KOPT-K1 (cell line): ENCODE results near the gene TMCO4.

Source experiments
- H3K27ac ChIP-seq: fragments of 200-600 bp; sonication (generic); 2 replicates; pipeline ENCODE4 v1.5.1; 2016; ENCODE audit warnings: antibody characterized with exemption, mild to moderate bottlenecking, low read depth, low read length; ENCODE audit not compliant: poor library complexity, severe bottlenecking
- H3K36me3 ChIP-seq: fragments of 200-600 bp; sonication (generic); 2 replicates; pipeline ENCODE4 v1.5.1; 2017; ENCODE audit warnings: antibody characterized with exemption, mild to moderate bottlenecking, low read length, moderate library complexity; ENCODE audit not compliant: insufficient read depth
- H3K9me3 ChIP-seq: fragments of 200-600 bp; sonication (generic); 2 replicates; pipeline ENCODE4 v1.5.1; 2017; ENCODE audit warnings: antibody characterized with exemption, low read length, mild to moderate bottlenecking; ENCODE audit not compliant: insufficient read depth, poor library complexity, severe bottlenecking

TMCO4 gene

DNA sequence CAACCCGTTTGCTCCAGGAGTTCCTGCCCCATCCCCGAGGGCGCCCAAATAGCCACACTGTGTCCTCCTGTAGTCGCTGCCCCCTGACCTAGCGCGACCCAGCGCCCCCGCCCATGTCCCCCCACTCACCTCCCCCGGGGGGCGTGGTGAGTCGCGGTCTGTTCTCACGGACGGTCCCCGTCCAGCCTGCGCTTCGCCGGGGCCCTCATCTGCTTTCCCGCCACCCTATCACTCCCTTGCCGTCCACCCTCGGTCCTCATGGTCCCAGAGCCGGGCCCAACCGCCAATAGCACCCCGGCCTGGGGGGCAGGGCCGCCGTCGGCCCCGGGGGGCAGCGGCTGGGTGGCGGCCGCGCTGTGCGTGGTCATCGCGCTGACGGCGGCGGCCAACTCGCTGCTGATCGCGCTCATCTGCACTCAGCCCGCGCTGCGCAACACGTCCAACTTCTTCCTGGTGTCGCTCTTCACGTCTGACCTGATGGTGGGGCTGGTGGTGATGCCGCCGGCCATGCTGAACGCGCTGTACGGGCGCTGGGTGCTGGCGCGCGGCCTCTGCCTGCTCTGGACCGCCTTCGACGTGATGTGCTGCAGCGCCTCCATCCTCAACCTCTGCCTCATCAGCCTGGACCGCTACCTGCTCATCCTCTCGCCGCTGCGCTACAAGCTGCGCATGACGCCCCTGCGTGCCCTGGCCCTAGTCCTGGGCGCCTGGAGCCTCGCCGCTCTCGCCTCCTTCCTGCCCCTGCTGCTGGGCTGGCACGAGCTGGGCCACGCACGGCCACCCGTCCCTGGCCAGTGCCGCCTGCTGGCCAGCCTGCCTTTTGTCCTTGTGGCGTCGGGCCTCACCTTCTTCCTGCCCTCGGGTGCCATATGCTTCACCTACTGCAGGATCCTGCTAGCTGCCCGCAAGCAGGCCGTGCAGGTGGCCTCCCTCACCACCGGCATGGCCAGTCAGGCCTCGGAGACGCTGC, 133.9 kb downstream of the TMCO4 start:
- Histone ChIP-seq H3K9me3 (no peaks in the 10 kb centered on the region), H3K36me3 (no peaks in the 10 kb centered on the region), H3K27ac (no peak overlapping the region)

DNA sequence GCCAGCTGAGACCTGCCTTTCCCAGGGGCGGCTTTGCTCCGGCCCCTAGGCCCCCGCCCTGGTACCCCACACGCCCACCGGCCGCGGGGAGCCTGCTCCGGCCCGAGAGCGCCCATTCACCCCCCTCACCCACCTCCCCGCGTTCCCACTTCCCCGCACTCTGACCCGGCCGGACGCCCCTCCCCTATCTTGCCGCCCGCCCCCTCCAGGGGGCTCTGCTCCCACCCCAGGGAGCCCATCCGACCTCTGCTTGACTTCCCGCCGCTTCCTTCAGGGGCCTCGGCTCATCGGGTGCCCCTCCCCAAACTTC, 134.6 kb downstream of the TMCO4 start:
- Histone ChIP-seq H3K9me3 (no peaks in the 10 kb centered on the region), H3K27ac (no peak overlapping the region), H3K36me3 (no peaks in the 10 kb centered on the region)

DNA sequence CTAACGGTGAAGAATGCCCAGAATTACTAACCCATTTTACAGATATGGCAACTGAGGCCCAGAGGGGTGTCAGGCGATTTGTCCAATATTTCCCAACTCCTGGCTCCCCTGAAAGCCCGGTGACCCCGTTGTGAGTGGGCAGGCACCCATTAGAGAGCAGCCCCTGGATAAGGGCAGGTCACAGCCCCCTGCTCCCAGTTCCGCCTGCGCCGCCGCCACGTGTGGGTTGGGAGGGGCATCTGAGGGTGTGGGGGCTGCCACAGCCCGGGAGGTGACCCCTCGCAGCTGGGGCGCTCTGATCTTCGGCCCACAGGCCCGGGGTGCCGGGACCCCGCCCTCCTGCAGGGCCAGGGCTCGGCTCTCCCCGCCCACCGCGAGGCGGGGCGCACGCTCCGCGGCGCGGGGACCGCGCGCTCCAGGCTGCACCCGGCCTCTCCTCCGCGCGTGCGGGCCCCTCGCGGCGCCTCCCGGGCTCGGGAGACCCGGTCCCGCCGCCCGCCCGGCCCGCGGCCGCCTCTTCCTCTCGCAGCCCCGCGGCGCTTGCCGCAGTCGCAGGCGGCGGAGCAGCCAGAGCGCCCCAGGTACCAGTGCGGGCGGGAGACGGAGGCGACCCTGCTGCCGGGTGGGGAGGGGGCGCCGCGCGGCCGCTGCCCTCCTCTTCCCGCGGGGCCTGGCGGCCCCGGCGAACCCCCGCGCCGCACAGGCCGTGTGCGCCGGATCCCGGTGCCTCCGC, 135.1 kb downstream of the TMCO4 start, which contains the start of gene HTR6:
HTR6 (plus strand) TSS at position 423 of the 733 bp plus-strand sequence. CDS start 879 bp downstream, outside the sequence.
- no peaks in the 10 kb centered on the region for H3K36me3 ChIP-seq
- no peak within 1 kb of the TSS for H3K27ac ChIP-seq
- no peaks in the 10 kb centered on the region for H3K9me3 ChIP-seq

DNA sequence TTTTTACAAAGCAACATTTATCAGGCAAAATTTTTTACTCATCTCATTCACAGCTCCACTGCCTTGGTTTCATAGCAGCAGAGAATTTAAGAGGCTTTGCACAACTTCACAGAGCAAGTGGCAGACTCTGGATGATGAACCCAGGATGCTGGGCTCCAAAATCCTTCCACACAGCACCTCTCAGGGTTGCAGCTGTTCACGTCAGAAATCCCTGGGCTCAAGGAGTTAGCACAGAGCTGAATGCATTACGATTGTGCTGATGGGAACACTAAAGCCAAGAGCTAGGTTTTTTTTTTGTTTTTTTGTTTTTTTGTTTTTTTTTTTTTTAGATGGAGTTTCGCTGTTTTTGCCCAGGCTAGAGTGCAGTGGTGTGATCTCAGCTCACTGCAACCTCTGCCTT, 137.4 kb downstream of the TMCO4 start:
- Histone ChIP-seq H3K36me3 (no peaks in the 10 kb centered on the region), H3K9me3 (no peaks in the 10 kb centered on the region), H3K27ac (no peak overlapping the region)

DNA sequence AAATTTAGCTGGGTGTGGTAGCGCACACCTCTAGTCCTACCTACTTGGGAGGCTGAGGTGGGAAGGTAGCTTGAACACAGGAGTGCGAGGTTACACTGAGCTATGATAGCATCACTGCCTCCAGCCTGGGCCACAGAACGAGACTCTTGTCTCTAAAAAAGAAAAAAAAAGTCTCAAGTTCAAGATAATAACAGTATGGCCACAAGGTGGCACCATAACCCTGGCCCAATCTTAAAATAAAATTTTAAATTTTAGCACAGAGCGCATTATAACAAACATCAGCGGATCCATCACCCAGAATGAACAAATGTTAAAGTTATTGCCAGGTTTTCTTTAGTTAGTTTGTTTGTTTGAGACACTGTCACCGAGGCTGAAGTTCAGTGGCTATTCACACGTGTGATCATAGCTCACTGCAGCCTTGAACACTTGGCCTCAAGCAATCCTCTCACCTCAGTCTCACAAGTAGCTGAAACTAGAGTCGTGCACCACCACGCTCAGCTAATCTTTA, 137.9 kb downstream of the TMCO4 start:
- no peak overlapping the region for H3K27ac ChIP-seq
- H3K36me3 ChIP-seq, result no peaks in the 10 kb centered on the region
- no peaks in the 10 kb centered on the region for H3K9me3 ChIP-seq

DNA sequence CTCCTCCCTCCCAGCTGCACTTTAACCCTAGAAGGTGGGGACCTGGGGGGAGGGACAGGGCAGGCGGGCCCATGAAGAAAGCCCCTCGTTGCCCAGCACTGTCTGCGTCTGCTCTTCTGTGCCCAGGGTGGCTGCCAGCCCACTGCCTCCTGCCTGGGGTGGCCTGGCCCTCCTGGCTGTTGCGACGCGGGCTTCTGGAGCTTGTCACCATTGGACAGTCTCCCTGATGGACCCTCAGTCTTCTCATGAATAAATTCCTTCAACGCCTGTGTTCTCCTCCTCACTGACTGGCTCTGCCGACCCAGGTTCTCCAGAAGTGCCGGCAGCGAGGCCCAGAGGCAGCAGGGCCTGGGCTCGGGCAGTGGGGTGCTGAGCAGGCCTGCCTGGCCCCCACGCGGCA, 141.5 kb downstream of the TMCO4 start:
- H3K36me3 ChIP-seq, result no peaks in the 10 kb centered on the region
- H3K27ac ChIP-seq, result no peak overlapping the region
- H3K9me3 ChIP-seq, result no peaks in the 10 kb centered on the region

DNA sequence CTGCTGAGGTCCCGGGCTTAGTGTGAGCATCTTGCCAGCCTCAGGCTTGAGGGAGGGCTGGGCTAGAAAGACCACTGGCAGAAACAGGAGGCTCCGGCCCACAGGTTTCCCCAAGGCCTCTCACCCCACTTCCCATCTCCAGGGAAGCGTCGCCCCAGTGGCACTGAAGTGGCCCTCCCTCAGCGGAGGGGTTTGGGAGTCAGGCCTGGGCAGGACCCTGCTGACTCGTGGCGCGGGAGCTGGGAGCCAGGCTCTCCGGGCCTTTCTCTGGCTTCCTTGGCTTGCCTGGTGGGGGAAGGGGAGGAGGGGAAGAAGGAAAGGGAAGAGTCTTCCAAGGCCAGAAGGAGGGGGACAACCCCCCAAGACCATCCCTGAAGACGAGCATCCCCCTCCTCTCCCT, 142.2 kb downstream of the TMCO4 start:
- H3K27ac ChIP-seq, result no peak overlapping the region
- H3K9me3 ChIP-seq, result no peaks in the 10 kb centered on the region
- H3K36me3 ChIP-seq, result no peaks in the 10 kb centered on the region

DNA sequence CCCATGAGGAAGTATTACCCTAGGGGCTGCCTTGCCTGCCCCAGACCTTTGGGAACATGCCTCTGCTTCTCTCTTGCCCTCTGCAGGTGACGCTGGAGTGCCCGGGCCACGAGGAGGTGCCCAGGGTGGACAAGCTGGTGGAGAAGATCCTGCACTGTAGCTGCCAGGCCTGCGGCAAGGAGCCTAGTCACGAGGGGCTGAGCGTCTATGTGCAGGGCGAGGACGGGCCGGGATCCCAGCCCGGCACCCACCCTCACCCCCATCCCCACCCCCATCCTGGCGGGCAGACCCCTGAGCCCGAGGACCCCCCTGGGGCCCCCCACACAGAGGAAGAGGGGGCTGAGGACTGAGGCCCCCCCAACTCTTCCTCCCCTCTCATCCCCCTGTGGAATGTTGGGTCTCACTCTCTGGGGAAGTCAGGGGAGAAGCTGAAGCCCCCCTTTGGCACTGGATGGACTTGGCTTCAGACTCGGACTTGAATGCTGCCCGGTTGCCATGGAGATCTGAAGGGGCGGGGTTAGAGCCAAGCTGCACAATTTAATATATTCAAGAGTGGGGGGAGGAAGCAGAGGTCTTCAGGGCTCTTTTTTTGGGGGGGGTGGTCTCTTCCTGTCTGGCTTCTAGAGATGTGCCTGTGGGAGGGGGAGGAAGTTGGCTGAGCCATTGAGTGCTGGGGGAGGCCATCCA, 142.8 kb downstream of the TMCO4 start:
- Histone ChIP-seq H3K9me3 (no peaks in the 10 kb centered on the region), H3K27ac (no peak overlapping the region), H3K36me3 (no peaks in the 10 kb centered on the region)

DNA sequence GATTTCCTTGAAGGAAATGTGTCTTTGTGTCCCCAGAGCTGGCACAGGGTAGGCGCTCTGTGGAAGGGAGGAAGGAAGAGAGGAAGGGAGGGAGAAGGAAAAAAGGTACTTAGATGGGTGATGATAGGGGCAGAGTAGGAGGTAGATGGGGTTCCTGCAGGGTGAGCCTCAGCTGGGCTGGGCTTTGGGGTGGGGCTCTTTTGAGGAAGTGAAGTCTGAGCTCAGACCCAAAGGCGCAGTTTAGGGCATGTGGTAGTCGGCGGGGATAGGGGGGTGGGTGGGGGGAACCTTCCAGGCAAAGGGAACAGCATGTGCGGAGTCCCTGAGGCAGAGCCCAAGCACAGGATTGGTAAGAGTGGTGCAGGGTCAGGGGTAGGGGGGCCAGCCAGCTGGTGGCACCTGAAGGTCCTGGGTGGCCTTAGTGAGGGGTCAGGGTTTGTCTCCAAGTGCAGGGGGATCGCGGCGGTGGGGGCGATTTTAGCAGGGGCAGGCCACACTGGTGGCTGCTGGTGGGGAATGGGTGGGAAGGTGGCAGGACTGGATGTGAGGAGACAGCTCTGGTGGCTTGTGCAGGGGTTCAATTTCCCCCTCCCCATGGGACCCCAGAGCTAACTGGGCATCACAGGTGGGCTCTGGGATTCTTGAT, 143.5 kb downstream of the TMCO4 start:
- Histone ChIP-seq H3K36me3 (no peaks in the 10 kb centered on the region), H3K27ac (no peak overlapping the region), H3K9me3 (no peaks in the 10 kb centered on the region)

DNA sequence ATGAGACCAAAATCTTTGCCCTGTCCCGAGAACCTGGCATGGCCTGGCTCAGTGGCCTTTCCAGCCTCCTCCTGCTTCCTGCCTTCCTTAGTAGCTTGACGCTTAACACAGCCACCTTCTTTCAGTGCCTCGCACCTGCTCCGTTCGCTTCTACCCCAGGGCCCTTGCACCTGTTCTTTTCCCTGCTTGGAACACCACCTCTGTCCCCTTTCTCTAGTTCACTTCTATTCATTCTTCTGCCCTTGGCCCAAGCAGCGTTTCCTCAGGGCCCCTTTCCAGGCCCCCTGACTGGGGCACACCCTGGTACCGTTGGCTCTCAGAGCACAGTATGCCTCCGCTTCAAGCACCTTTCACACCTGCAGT, 144.0 kb downstream of the TMCO4 start:
- Histone ChIP-seq H3K36me3 (no peaks in the 10 kb centered on the region), H3K9me3 (no peaks in the 10 kb centered on the region), H3K27ac (no peak overlapping the region)

DNA sequence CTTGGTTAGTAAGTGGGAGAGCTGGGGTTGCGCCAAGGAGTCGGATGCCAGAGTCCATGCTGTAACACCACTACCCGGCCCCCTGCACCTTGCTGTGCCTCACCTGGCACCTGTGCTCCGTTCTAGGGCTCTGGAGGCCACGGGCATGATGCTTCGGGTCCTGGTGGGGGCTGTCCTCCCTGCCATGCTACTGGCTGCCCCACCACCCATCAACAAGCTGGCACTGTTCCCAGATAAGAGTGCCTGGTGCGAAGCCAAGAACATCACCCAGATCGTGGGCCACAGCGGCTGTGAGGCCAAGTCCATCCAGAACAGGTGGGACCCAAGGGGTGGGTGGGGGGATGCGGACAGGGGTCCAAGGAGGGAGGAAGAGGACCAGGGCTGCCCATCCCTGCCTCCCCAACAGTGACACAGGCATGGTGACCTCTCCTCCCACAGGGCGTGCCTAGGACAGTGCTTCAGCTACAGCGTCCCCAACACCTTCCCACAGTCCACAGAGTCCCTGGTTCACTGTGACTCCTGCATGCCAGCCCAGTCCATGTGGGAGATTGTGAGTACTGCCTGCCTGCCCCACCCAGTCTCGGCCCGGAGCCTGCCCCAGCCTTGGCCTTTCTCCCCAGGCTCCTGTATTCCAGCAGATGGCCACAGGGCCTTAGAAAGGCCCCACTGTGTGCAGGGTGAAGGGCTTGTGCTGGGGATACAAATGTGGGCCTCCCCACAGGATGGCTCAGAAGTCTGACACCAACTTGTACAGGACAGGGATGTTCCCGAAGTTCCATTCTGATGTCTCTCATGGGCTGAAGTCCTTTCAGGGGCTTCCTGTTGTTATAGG, 144.6 kb downstream of the TMCO4 start:
- no peak overlapping the region for H3K27ac ChIP-seq
- no peaks in the 10 kb centered on the region for H3K36me3 ChIP-seq
- no peaks in the 10 kb centered on the region for H3K9me3 ChIP-seq

DNA sequence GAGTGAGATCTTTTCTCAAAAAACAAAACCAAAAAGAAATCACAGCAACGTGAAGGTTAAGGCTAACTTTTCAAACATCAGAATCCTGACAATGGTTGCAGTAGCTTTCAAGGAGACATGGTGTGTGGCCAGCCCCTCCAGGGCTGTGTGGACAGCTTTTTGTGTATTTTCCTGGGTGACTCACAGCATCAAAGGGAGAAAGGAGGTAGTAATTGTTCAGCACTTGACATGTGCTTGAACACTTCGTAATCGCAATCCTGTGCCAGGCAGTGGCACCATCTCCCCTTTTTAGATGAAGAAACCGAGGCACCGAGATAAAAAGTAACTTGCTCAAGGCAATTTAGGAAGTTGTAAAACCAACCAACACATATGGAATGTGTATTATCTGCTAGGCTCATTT, 145.3 kb downstream of the TMCO4 start:
- Histone ChIP-seq H3K36me3 (no peaks in the 10 kb centered on the region), H3K9me3 (no peaks in the 10 kb centered on the region), H3K27ac (no peak overlapping the region)

DNA sequence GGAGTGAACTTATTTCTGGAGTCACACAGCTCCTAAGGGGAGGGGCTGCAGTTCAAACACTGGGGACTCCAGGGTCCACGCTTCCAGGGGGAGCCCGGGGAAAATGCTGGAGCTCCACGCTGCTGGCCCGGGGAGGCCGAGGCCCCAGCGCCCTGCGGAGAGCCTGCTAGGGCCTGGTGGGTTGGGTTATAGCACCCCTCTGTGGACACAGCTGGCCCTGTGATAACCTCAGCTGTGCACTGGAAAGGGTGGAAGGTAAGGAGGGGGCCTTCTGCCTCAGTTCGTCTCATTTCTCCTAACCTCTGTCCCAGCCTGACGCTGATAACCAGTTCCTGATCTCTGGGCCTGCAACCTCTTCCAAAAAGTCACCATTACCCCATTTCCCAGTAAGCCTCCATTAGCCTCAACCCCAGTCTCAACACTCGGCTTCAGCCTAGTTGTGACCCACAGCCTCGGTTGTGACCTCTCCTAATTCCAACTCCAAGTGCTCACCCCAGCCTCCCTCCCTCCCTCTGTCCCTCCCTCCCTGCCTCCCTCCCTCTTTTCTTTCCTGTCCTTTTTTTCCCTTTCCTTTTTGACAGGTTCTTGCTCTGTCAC, 148.5 kb downstream of the TMCO4 start:
- Histone ChIP-seq H3K36me3 (no peaks in the 10 kb centered on the region), H3K27ac (no peak overlapping the region), H3K9me3 (no peaks in the 10 kb centered on the region)
